Transverse colon (tissue), 4 donors: ENCODE data around the gene SLC22A4.

Experiments
- EP300 ChIP-seq: sonication (generic); formaldehyde crosslinking; IDR thresholded peaks from one replicate; pipeline ENCODE4 v1.6.1; 2017; ENCODE audit warnings: antibody characterized with exemption, low read depth
- POLR2AphosphoS5 ChIP-seq, 3 donors: sonication (generic); formaldehyde crosslinking; IDR thresholded peaks; one replicate each; pipeline ENCODE4 v1.6.1; 2016; ENCODE audit warnings: antibody characterized with exemption in 3 of 3
- TF ChIP-seq, protein P1 (sequence below), 5 experiments: fragments of 200-600 bp in 3 of 5; fragments of 450-650 bp in 2 of 5; sonication (generic) in 3 of 5; IDR thresholded peaks; 1 replicate in 2 of 5; 2 replicates in 3 of 5; pipeline ENCODE4 v1.5.1; 2016 to 2017; ENCODE audit warnings: antibody characterized with exemption in 5 of 5, inconsistent platforms in 3 of 5, mild to moderate bottlenecking in 2 of 5, moderate library complexity in 1 of 5

DNA sequence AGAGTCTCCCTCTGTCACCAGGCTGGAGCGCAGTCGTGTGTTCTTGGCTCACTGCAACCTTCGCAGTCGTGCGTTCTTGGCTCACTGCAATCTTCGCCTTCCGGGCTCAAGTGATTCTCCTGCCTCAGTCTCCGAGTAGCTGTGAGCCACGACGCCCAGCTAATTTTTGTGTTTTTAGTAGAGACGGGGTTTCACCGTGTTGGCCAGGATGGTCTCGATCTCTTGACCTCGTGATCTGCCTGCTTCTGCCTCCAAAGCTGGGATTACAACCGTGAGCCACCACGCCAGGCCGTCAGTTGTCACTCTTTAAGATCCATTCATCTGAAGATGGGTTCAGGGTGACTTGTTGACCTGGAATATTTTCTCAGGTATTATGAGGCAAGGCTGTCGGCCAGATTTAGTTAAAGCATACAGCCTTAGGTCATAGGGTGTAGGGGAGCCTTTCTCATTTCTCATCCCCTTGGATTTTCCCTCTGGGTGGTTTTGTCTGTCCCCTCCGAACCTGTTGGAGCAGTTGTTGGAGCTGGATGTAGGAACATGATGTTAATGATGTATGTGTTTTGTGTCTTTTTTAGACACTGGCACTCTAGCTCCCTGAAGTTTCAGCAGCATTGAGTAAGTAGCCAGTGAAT is 76.9 kb downstream of the SLC22A4 start:
- TF ChIP-seq, protein P1, sequence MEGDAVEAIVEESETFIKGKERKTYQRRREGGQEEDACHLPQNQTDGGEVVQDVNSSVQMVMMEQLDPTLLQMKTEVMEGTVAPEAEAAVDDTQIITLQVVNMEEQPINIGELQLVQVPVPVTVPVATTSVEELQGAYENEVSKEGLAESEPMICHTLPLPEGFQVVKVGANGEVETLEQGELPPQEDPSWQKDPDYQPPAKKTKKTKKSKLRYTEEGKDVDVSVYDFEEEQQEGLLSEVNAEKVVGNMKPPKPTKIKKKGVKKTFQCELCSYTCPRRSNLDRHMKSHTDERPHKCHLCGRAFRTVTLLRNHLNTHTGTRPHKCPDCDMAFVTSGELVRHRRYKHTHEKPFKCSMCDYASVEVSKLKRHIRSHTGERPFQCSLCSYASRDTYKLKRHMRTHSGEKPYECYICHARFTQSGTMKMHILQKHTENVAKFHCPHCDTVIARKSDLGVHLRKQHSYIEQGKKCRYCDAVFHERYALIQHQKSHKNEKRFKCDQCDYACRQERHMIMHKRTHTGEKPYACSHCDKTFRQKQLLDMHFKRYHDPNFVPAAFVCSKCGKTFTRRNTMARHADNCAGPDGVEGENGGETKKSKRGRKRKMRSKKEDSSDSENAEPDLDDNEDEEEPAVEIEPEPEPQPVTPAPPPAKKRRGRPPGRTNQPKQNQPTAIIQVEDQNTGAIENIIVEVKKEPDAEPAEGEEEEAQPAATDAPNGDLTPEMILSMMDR (IDR thresholded peaks at IDR 0.05): no peak
- TF ChIP-seq EP300 (no peak), POLR2AphosphoS5 (IDR thresholded peaks at IDR 0.05) (no peak)
